Esophagus (tissue), 2 donors: ENCODE data around the gene SLC38A11. TPM values are rescaled to one million over a fixed set of nuclear protein-coding genes. Genes with fewer than 3 reads are reported as not detected.
"Not testable (repeated sequence)": the region's sequence is repeated elsewhere in the genome, so short reads cannot be mapped to it uniquely, and the experiment has no call there.

ENCODE experiments used
- H3K27ac ChIP-seq, 2 donors: one replicate each; pipeline ENCODE4 v1.5.1; 2013; ENCODE audit warnings: low read depth in 2 of 2, mild to moderate bottlenecking in 2 of 2, inconsistent platforms in 1 of 2, low read length in 1 of 2, moderate library complexity in 1 of 2
- H3K27me3 ChIP-seq, 2 donors: one replicate each; pipeline ENCODE4 v1.6.1; 2013; ENCODE audit warnings: low read length in 2 of 2, control low read depth in 1 of 2, mild to moderate bottlenecking in 1 of 2; ENCODE audit not compliant: insufficient read depth in 2 of 2, control insufficient read depth in 1 of 2
- H3K36me3 ChIP-seq, 2 donors: one replicate each; pipeline ENCODE4 v1.6.1; 2013; ENCODE audit warnings: low read length in 1 of 2; ENCODE audit not compliant: control insufficient read depth in 2 of 2, insufficient read depth in 2 of 2
- H3K4me1 ChIP-seq, 2 donors: one replicate each; pipeline ENCODE4 v1.6.1; 2013; ENCODE audit warnings: low read length in 1 of 2; ENCODE audit not compliant: control insufficient read depth in 2 of 2, insufficient read depth in 2 of 2
- H3K4me3 ChIP-seq, 2 donors: one replicate each; pipeline ENCODE4 v1.5.1; 2013; ENCODE audit warnings: low read length in 2 of 2, mild to moderate bottlenecking in 2 of 2, low read depth in 1 of 2, moderate library complexity in 1 of 2
- H3K9me3 ChIP-seq, 2 donors: one replicate each; pipeline ENCODE4 v1.6.1; 2013; ENCODE audit warnings: mild to moderate bottlenecking in 2 of 2, low read depth in 1 of 2, low read length in 1 of 2, moderate library complexity in 1 of 2; ENCODE audit not compliant: control insufficient read depth in 2 of 2, insufficient read depth in 1 of 2
- WGBS, 2 donors: extraction: QIAGEN DNeasy Blood & Tissue Kit; methylation state at CpG; one replicate each; pipeline ENCODE4 v1.1.7; 2013; 5-methylcytosine and 5-hydroxymethylcytosine counted together
- polyA plus RNA-seq, 2 donors: library from polyadenylated mRNA; stranded (reverse); fragments of 200-250 nt; gene quantifications; one replicate each; pipeline ENCODE4 v1.2.3, GENCODE V29; 2013
- donor health status: healthy with polysubstance abuse.
- donor health status: Bipolar disorder and iron deficiency.

The SLC38A11 gene
- polyA plus RNA-seq, 2 donors = 0.21 to 0.41 TPM

- H3K27me3 ChIP-seq, H3K9me3 ChIP-seq, H3K4me3 ChIP-seq, H3K36me3 ChIP-seq, H3K27ac ChIP-seq, H3K4me1 ChIP-seq: not testable (repeated sequence)
- 71 to 74% methylated on average over 3 of the region's 3 CpGs for WGBS, 2 donors
These were observed 33.5 kb upstream of the SLC38A11 start for GRCh38 chr2:164988805-164989204.

GRCh38 chr2:164986027-164986426, 30.7 kb upstream of the SLC38A11 start:
- not testable (repeated sequence) for H3K4me1 ChIP-seq, H3K27me3 ChIP-seq, H3K4me3 ChIP-seq, H3K36me3 ChIP-seq, H3K9me3 ChIP-seq, H3K27ac ChIP-seq
- 63 to 64% methylated on average over 3 of the region's 3 CpGs for WGBS, 2 donors

- 89 to 92% methylated on average over 3 of the region's 3 CpGs for WGBS, 2 donors
These were observed 29.1 kb upstream of the SLC38A11 start for GRCh38 chr2:164984428-164984827.

GRCh38 chr2:164981217-164981990, 26.1 kb upstream of the SLC38A11 start:
- H3K9me3 ChIP-seq = no peaks in the 10 kb centered on the region
- H3K4me3 ChIP-seq = no peak overlapping the region
- 45 to 60% methylated on average over 7 of the region's 7 CpGs for WGBS, 2 donors
- H3K27me3 ChIP-seq = no peaks in the 10 kb centered on the region
- no peaks in the 10 kb centered on the region for H3K36me3 ChIP-seq
- no peaks in the 10 kb centered on the region for H3K4me1 ChIP-seq
- no peak overlapping the region for H3K27ac ChIP-seq

More at GRCh38 chr2:164984428-164984827, 29.1 kb upstream of the SLC38A11 start:
- Histone ChIP-seq H3K4me1 (no peaks in the 10 kb centered on the region), H3K27ac (no peak overlapping the region), H3K4me3 (no peak overlapping the region), H3K27me3 (no peaks in the 10 kb centered on the region), H3K36me3 (no peaks in the 10 kb centered on the region), H3K9me3 (no peaks in the 10 kb centered on the region)

GRCh38 chr2:164980688-164981087, 25.4 kb upstream of the SLC38A11 start:
- H3K27ac ChIP-seq, H3K9me3 ChIP-seq, H3K4me1 ChIP-seq, H3K4me3 ChIP-seq, H3K27me3 ChIP-seq, H3K36me3 ChIP-seq: not testable (repeated sequence)
- 67 to 81% methylated on average over 2 of the region's 2 CpGs for WGBS, 2 donors

GRCh38 chr2:164979113-164979512, 23.8 kb upstream of the SLC38A11 start:
- 77 to 82% methylated on average over 2 of the region's 2 CpGs for WGBS, 2 donors
- no peaks in the 10 kb centered on the region for H3K36me3 ChIP-seq

GRCh38 chr2:164976875-164977470, 21.6 kb upstream of the SLC38A11 start:
- not testable (repeated sequence) for H3K4me1 ChIP-seq, H3K9me3 ChIP-seq, H3K4me3 ChIP-seq, H3K36me3 ChIP-seq, H3K27ac ChIP-seq, H3K27me3 ChIP-seq
- 60 to 83% methylated on average over 5 of the region's 5 CpGs for WGBS, 2 donors

More at GRCh38 chr2:164979113-164979512, 23.8 kb upstream of the SLC38A11 start:
- Histone ChIP-seq H3K4me3 (no peak overlapping the region), H3K27ac (no peak overlapping the region), H3K9me3 (no peaks in the 10 kb centered on the region), H3K27me3 (no peaks in the 10 kb centered on the region), H3K4me1 (no peaks in the 10 kb centered on the region)

- Histone ChIP-seq H3K4me1 (no peaks in the 10 kb centered on the region), H3K27ac (no peak overlapping the region), H3K36me3 (no peaks in the 10 kb centered on the region), H3K27me3 (no peaks in the 10 kb centered on the region), H3K9me3 (no peaks in the 10 kb centered on the region), H3K4me3 (no peak overlapping the region)
- 67 to 74% methylated on average over 3 of the region's 3 CpGs for WGBS, 2 donors
These were observed 21.0 kb upstream of the SLC38A11 start for GRCh38 chr2:164976301-164976700.

- H3K27me3 ChIP-seq = no peaks in the 10 kb centered on the region
- H3K4me3 ChIP-seq = no peak overlapping the region
- WGBS, 2 donors = 46 to 48% methylated on average over 1 of the region's 1 CpG
- H3K4me1 ChIP-seq = no peaks in the 10 kb centered on the region
- H3K27ac ChIP-seq = no peak overlapping the region
- no peaks in the 10 kb centered on the region for H3K36me3 ChIP-seq
- H3K9me3 ChIP-seq = no peaks in the 10 kb centered on the region
These were observed 20.6 kb upstream of the SLC38A11 start for GRCh38 chr2:164975891-164976290.

GRCh38 chr2:164974221-164974620, 18.9 kb upstream of the SLC38A11 start:
- Histone ChIP-seq H3K27me3 (no peaks in the 10 kb centered on the region), H3K9me3 (no peaks in the 10 kb centered on the region), H3K4me1 (no peaks in the 10 kb centered on the region), H3K27ac (no peak overlapping the region), H3K36me3 (no peaks in the 10 kb centered on the region), H3K4me3 (no peak overlapping the region)
- 51 to 66% methylated on average over 1 of the region's 1 CpG for WGBS, 2 donors
